ENCODE data around the gene GPRC5D. TPM values are rescaled to one million over a fixed set of nuclear protein-coding genes. Genes with fewer than 3 reads are reported as not detected.

Gene GPRC5D
- total RNA-seq, 4 donors from 2014 or later = 0.95 TPM; not detected in 3

GRCh38 chr12:12896260-12896659 lies 55.7 kb downstream of the GPRC5D start:
- TF ChIP-seq POLR2A (IDR thresholded peaks at IDR 0.05) (no peak), CTCF (IDR thresholded peaks at IDR 0.05) (no peak)
- no peak for DNase-seq
- Histone ChIP-seq H3K27ac (peak overlapping the region in 2 of 4 donors; percentile 39 to 46), H3K4me1 (peaks cover 0 to 49% (median 31%) of the 10 kb centered on the region in 3 donors), H3K4me3 (no peak overlapping the region), H3K27me3 (peaks cover 0 to 16% (median 0%) of the 10 kb centered on the region in 4 donors), H3K9me3 (no peaks in the 10 kb centered on the region), H3K36me3 (no peaks in the 10 kb centered on the region)
- intact Hi-C loops (cut with DNase I) = no loop called here
- WGBS, 2 donors = 6 to 37% methylated on average over 2 of the region's 2 CpGs

DNA sequence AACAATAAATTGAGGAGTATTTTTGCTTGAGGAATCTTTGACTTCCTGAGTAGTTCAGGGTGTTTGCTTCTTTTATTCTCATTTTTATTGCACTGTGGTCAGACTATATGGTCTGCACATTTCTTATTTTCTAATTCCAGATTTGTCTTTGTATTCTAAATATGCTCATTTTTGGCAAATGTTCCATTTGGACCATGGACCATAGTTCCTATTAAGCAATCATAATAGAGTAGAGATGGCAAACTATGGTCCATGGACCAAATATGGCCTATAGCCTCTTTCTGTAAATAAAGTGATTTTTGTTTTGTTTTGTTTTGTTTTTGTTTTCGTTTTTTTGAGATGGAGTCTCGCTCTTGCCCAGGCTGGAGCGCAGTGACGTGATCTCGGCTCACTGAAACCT lies 58.5 kb downstream of the GPRC5D start:
- 94 to 98% methylated on average over 5 of the region's 5 CpGs for WGBS, 2 donors
- TF ChIP-seq CTCF (IDR thresholded peaks at IDR 0.05) = no peak
- TF ChIP-seq POLR2A (IDR thresholded peaks at IDR 0.05) = no peak
- Histone ChIP-seq H3K36me3 (no peaks in the 10 kb centered on the region), H3K27ac (no peak overlapping the region), H3K4me1 (peaks cover 0 to 39% (median 21%) of the 10 kb centered on the region in 3 donors), H3K9me3 (no peaks in the 10 kb centered on the region), H3K27me3 (peaks cover 0 to 34% (median 0%) of the 10 kb centered on the region in 4 donors), H3K4me3 (peak overlapping the region in 1 of 4 donors; percentile 59)
- no peak for DNase-seq
- intact Hi-C loops (cut with DNase I) = no loop called here

- Histone ChIP-seq H3K4me1 (peaks cover 0 to 39% (median 21%) of the 10 kb centered on the region in 3 donors), H3K4me3 (peak overlapping the region; percentile 0 to 68 (median 58)), H3K36me3 (no peaks in the 10 kb centered on the region), H3K27ac (peak overlapping the region in 1 of 4 donors; percentile 90), H3K9me3 (no peaks in the 10 kb centered on the region), H3K27me3 (peaks cover 0 to 42% (median 0%) of the 10 kb centered on the region in 4 donors)
- no peak for DNase-seq
- WGBS, 2 donors = 54 to 58% methylated on average over 9 to 10 of the region's 10 CpGs
- TF ChIP-seq POLR2A (IDR thresholded peaks at IDR 0.05) = no peak
- intact Hi-C loops (cut with DNase I) = no loop called here
Observed at GRCh38 chr12:12892681-12893141, 59.3 kb downstream of the GPRC5D start.

GRCh38 chr12:12891881-12892355 lies 60.1 kb downstream of the GPRC5D start:
- Histone ChIP-seq H3K4me3 (peak overlapping the region; percentile 41 to 68 (median 58)), H3K4me1 (peaks cover 0 to 39% (median 21%) of the 10 kb centered on the region in 3 donors), H3K27ac (peak overlapping the region; percentile 72 to 90 (median 80)), H3K27me3 (peaks cover 0 to 43% (median 0%) of the 10 kb centered on the region in 4 donors), H3K9me3 (no peaks in the 10 kb centered on the region), H3K36me3 (no peaks in the 10 kb centered on the region)
- no peak for DNase-seq
- TF ChIP-seq CTCF (IDR thresholded peaks at IDR 0.05) (no peak), POLR2A (IDR thresholded peaks at IDR 0.05) (no peak)
- WGBS, 2 donors = 28 to 49% methylated on average over 6 to 7 of the region's 7 CpGs
- intact Hi-C loops (cut with DNase I) = no loop called here

DNA sequence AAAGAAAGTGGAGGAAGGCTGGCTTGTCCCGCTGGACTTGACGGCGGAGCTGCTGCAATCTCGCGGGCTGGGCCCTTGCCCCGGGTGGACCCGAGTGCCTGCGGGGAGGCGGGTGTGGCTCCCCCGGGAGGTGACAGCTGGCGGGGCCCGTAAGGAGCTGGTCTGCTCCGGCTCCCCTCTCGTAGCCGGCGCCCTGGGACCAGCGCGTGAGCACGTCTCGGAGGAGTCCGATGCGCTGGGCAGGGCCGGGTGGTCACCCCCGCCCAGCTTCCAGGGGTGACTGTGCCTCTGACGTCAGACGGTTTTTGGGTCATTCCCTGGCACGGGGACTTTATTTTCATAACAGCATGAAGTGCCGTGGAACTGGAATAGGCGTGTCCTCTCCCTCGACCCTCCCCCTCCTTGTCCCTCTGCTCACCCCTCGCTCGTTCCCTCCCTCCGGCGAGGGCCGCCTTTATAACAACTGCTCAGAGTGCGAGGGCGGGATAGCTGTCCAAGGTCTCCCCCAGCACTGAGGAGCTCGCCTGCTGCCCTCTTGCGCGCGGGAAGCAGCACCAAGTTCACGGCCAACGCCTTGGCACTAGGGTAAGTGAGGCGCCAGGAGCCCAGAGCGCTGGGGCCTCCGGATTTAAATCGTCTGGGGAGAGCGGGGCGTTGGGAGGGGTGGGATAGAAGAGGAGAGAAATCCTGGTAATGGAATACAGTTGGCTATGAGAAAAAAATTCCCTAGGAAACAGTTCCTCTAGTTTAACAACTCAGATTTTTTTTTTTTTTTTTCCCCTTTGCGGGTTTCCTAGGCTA lies 60.7 kb downstream of the GPRC5D start, which contains the start of gene GPRC5A:
GPRC5A (plus strand) TSS at position 483 of the 801 bp plus-strand sequence. CDS start 16,688 bp downstream, outside the sequence.
- 5 to 16% methylated on average over 4 to 27 of the region's 50 CpGs for WGBS, 2 donors
- no peaks in the 10 kb centered on the region for H3K9me3 ChIP-seq
- DNase-seq = no peak
- intact Hi-C loops (cut with DNase I) = no loop called here
- peak within 1 kb of the TSS; percentile 41 to 68 (median 58) for H3K4me3 ChIP-seq
- no peaks in the 10 kb centered on the region for H3K36me3 ChIP-seq
- H3K27me3 ChIP-seq = peaks cover 0 to 43% (median 0%) of the 10 kb centered on the region in 4 donors
- peak within 1 kb of the TSS; percentile 72 to 90 (median 80) for H3K27ac ChIP-seq
- peak in 2 of 4 donors; percentile 24 to 47 for TF ChIP-seq POLR2A (IDR thresholded peaks at IDR 0.05)
- TF ChIP-seq CTCF (IDR thresholded peaks at IDR 0.05) = no peak
- peaks cover 0 to 35% (median 19%) of the 10 kb centered on the region in 3 donors for H3K4me1 ChIP-seq

Small RNAs within 50 kb of the gene (small RNA-seq; reads per million reads assigned to genes)
- gene RF00604 = 0 to 0.27 (median 0.12) reads per million in 4 donors

Other genes starting within 250 kb of the GPRC5D start
- 10 to 100 TPM; 17.3 to 48.1 (median 30.5) TPM for gene CDKN1B, start 234.8 kb downstream of the GPRC5D start, total RNA-seq
- gene APOLD1, start 166.5 kb downstream of the GPRC5D start, total RNA-seq = 10 to 100 TPM in 1 of 4 donors, 1 to 10 TPM in 3; 2.5 to 14.1 (median 6.8) TPM
- 10 to 100 TPM; 40.6 to 67.9 (median 55.3) TPM for gene DDX47, start 138.8 kb downstream of the GPRC5D start, total RNA-seq
- 10 to 100 TPM in 1 of 4 donors, 1 to 10 TPM in 3; 3.9 to 18.5 (median 8.5) TPM for gene GPRC5A, start 60.6 kb downstream of the GPRC5D start, total RNA-seq
- gene HEBP1, start 48.1 kb upstream of the GPRC5D start, total RNA-seq = 10 to 100 TPM; 17.0 to 50.9 (median 23.9) TPM
- 1 to 10 TPM; 3.1 to 8.0 (median 3.9) TPM for gene FAM234B, start 92.2 kb upstream of the GPRC5D start, total RNA-seq
- not detected for gene GSG1, start 151.5 kb upstream of the GPRC5D start, total RNA-seq
- gene EMP1, start 244.6 kb upstream of the GPRC5D start, total RNA-seq = 1,000 to 10,000 TPM; 2,742 to 8,541 (median 3,206) TPM